HFF-Myc (cell line): Measurements from ENCODE around the gene ZNF554.

Experiments used
- DNase-seq: peaks from one replicate; pipeline ENCODE4 v3.0.0-alpha.2; 2011; ENCODE audit warnings: low read depth; ENCODE audit errors: extremely low read depth
- H3K4me3 ChIP-seq: replicated peaks from 2 replicates; pipeline ENCODE4 v1.5.1; 2011; ENCODE audit warnings: low read depth, mild to moderate bottlenecking, control low read depth, low read length
- TF ChIP-seq, protein P1 (sequence below): IDR thresholded peaks from 2 replicates; pipeline ENCODE4 v1.5.1; 2012; ENCODE audit warnings: mild to moderate bottlenecking, low read depth, low read length, control low read depth; ENCODE audit errors: missing control alignments

The ZNF554 gene

DNA sequence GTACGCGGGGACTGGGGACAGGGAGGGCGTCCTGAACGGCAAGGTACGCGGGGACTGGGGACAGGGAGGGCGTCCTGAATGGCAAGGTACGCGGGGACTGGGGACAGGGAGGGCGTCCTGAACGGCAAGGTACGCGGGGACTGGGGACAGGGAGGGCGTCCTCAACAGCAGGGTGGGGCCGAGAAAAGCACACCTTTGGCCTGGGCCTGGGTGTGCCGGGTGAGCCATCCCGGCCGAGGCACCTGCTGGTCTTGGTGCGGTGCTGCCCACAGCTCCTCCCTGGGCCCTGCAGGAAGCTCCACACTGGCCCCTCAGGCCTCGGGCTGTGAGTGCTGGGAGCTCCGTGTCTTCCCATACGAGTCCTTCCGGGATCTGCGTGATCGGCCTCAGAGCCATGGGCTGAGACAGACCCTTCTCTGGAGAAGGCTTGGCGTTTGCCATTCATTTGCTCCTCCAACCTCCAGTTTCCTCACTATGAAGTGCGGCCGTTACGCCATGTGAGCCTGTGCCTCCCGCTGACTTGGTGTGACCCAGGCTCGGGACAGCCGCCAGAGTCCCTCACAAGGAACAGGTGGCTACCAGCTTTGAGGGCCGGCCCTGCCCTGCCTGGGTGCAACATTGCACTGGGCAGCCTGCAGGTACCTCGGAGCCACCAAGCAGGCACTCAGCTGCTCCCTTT, 7.8 kb upstream of the ZNF554 start:
- H3K4me3 ChIP-seq, result no peak overlapping the region
- TF ChIP-seq, protein P1, sequence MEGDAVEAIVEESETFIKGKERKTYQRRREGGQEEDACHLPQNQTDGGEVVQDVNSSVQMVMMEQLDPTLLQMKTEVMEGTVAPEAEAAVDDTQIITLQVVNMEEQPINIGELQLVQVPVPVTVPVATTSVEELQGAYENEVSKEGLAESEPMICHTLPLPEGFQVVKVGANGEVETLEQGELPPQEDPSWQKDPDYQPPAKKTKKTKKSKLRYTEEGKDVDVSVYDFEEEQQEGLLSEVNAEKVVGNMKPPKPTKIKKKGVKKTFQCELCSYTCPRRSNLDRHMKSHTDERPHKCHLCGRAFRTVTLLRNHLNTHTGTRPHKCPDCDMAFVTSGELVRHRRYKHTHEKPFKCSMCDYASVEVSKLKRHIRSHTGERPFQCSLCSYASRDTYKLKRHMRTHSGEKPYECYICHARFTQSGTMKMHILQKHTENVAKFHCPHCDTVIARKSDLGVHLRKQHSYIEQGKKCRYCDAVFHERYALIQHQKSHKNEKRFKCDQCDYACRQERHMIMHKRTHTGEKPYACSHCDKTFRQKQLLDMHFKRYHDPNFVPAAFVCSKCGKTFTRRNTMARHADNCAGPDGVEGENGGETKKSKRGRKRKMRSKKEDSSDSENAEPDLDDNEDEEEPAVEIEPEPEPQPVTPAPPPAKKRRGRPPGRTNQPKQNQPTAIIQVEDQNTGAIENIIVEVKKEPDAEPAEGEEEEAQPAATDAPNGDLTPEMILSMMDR, result no peak
- no peak for DNase-seq

DNA sequence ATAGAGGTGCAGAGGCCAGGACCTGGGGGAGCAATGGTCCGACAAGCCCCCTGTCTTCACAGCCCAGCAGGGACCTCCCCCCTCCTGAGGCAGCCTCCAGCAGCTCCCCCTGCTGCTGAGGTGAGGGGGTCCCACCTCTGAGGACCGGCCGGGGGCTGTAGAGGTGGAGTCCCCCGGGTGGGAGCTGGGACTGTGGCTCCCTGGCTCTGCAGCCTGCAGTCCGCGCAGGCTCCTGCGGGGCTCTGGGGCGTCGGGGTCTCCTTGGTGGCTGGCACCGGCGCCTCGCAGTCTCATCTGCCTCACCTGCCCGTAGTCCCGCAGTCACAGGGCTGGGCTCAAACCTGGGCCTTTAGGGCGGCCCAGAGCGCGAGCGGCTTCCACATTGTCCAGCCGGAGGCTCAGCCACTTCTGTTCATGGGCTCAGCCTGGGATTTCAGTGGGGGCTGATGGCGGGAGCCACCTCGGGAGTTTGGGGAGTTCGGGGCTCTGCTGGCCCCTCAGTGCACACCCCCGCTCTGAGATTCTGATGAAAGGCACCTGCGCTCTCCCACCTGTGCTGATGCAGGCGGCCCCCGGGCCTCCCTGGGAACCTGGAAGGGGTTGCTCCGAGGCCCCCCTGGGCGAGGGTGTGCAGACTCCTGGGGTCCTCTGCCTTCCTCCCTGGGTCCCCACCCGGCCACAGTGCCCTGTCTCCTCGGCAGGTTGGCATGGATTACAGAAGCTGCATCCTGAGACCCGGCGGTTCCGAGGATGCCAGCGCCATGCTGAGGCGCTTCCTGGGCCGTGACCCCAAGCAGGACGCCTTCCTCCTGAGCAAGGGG, 7.0 kb upstream of the ZNF554 start:
- TF ChIP-seq, protein P1, result no peak
- no peak for DNase-seq
- H3K4me3 ChIP-seq, result no peak overlapping the region

DNA sequence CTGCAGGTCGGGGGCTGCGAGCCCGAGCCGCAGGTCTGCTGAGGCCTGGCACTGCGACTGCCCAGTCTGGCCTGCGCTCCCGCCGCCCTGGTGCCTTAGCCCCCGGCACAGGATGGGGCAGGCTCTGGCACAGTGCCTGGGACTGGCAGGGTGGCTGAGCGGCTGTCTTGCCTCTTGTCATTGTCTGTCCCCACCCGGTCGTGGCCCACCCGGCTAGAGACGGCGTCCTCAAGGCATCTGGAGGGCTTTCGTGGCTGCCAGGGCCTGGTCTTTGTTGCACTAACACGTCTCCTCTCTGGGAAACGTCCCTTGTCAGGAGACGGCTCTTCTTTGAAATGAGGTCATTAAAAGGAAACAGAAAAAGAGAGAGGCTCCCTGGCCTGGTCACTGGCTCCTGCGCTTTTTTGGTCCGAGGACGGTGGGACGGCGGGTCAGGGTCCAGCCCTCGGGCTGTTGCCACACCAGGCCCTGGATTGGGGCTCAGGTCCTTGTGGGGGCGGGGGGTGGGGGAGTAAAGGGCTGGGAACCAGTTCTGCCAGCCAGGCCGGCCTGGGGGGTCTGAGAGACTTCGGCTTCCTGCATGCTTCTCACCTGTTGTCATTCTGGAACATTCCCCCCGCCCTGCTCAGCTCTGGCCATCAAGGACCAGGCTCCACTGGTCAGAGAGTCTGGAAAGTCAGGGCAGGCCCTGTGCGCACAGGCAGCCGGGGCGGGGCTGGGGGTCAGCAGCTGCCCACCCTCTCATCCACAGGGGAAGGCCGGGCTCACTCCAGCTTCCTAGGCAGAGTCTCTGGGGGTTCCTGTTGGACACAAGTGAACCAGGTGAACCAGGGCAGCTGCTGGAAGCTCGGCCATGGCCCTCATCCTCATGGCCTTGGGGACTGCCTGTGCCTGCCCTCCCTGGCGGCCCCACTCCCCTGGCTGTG, 6.2 kb upstream of the ZNF554 start:
- TF ChIP-seq, protein P1, result no peak
- H3K4me3 ChIP-seq, result no peak overlapping the region
- DNase-seq, result no peak

DNA sequence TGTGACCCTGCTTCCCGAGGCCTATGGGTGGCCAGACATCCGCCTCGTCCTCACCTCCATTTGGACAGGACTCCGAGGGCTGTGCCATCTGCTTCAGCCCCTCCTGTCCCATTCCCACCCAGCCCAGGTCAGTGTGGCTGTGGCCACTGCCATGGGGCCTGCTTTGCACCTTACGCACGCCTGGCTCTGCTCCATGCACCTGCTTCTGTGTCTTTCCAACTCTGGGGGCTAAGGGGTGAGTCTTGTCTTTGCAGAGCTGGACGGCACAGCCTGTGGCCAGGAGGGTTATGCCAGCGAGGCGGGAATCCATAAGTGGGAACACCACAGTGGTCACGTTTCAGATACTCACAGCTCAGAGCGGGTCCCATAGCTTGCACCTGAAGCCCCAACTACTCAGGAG, 5.2 kb upstream of the ZNF554 start:
- H3K4me3 ChIP-seq, result no peak overlapping the region
- TF ChIP-seq, protein P1, result no peak
- DNase-seq, result no peak

DNA sequence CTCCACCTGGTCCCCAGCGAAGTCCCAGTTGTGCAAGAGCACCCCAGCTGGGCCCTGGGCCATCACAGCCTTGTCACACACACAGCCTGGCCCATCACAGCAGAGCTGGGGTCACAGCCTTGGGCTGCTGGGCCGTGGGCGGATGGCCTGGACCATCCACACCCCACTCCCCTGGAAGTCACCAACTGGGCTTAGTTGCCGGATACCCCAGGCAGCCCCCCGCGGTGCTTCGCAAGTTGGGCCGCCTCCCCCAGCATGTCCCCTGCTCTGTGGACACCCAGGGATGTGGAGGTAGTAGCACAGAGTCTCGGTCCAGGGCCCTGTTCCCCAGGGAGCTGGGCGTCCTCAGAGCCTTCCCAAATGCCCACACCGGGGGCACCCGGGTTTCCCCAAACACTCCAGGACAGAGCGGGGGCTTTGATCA, 4.5 kb upstream of the ZNF554 start:
- no peak overlapping the region for H3K4me3 ChIP-seq
- TF ChIP-seq, protein P1, result no peak
- DNase-seq, result no peak

DNA sequence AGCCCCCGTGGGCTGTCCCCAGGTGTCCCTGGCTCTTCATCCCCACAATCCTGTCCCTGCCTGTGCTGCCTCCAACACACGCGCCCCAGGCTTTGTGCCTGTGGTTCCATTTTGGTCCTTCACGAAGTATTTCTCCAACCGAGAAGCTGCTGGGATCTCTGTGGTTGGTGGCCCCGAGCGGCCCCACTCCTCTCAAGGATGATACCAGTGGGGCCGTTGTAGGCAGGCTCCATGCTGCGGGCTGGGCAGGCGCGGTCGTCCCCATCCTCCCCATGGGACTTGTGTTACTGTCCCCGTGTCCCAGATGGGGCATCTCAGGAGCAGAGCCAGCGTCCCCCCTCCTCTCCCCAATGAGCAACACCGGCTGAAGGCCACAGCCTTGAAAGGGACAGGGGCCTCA, 3.7 kb upstream of the ZNF554 start:
- TF ChIP-seq, protein P1, result no peak
- no peak overlapping the region for H3K4me3 ChIP-seq
- no peak for DNase-seq
